Caco-2 (cell line): Measurements from ENCODE around the gene CISTR. TPM values are rescaled to one million over a fixed set of nuclear protein-coding genes. Genes with fewer than 3 reads are reported as not detected.

Experiments used
- BruUV-seq: library from RNA; stranded (reverse); fragments of 400-500 nt; replicated peaks from 2 replicates; lab custom pipeline; 2021; lab: Mats Ljungman, UMichigan
- CTCF ChIA-PET: fragments of 300-600 bp; sonication (Branson Sonifier 250); formaldehyde crosslinking; loops from one replicate; lab custom pipeline; 2022; ENCODE audit warnings: antibody characterized with exemption; lab: Charles Lee
- POLR2A ChIA-PET: fragments of 300-600 bp; sonication (Branson Sonifier 250); formaldehyde crosslinking; loops from one replicate; lab custom pipeline; 2022; ENCODE audit warnings: antibody characterized with exemption; lab: Charles Lee
- DNase-seq, 2 experiments: peaks; one replicate each; pipeline versions ENCODE4 v3.0.0 to v3.0.0-alpha.2; 2020 to 2022
- H3K27me3 ChIP-seq: replicated peaks from 2 replicates; pipeline ENCODE4 v1.6.0; 2011; ENCODE audit warnings: low read length; ENCODE audit not compliant: control insufficient read depth, insufficient read depth
- H3K36me3 ChIP-seq: 2 replicates; pipeline ENCODE4 v1.5.1; 2011; ENCODE audit warnings: low read length; ENCODE audit not compliant: control insufficient read depth, insufficient read depth
- H3K4me1 ChIP-seq: fragments of 250-450 bp; sonication (Bioruptor Pico); 2 replicates; pipeline ENCODE4 v1.5.1; 2020; ENCODE audit warnings: mild to moderate bottlenecking
- H3K4me3 ChIP-seq: 2 replicates; pipeline ENCODE4 v1.5.1; 2011; ENCODE audit warnings: low read depth, mild to moderate bottlenecking, control low read depth, low read length
- H3K9me3 ChIP-seq: fragments of 250-450 bp; sonication (Bioruptor Pico); 2 replicates; pipeline ENCODE4 v1.5.1; 2020; ENCODE audit warnings: mild to moderate bottlenecking, moderate library complexity
- H3K27ac Mint-ChIP-seq: one replicate; pipeline ENCODE4 v1.8.0; 2022; ENCODE audit warnings: mixed read lengths; ENCODE audit not compliant: unreplicated experiment
- H3K27me3 Mint-ChIP-seq: one replicate; pipeline ENCODE4 v1.8.0; 2022; ENCODE audit warnings: mixed read lengths; ENCODE audit not compliant: insufficient read depth, unreplicated experiment
- H3K36me3 Mint-ChIP-seq: one replicate; pipeline ENCODE4 v1.8.0; 2022; ENCODE audit warnings: mild to moderate bottlenecking, mixed read lengths; ENCODE audit not compliant: insufficient read depth, unreplicated experiment
- H3K4me1 Mint-ChIP-seq: one replicate; pipeline ENCODE4 v1.8.0; 2022; ENCODE audit warnings: low read depth, mixed read lengths; ENCODE audit not compliant: unreplicated experiment
- H3K4me3 Mint-ChIP-seq: one replicate; pipeline ENCODE4 v1.8.0; 2022; ENCODE audit warnings: mild to moderate bottlenecking, moderate library complexity, mixed read lengths; ENCODE audit not compliant: unreplicated experiment
- H3K9me3 Mint-ChIP-seq: one replicate; pipeline ENCODE4 v1.8.0; 2022; ENCODE audit warnings: mixed read lengths; ENCODE audit not compliant: unreplicated experiment
- intact Hi-C: fragments of 100-400 bp; cut with micrococcal nuclease; formaldehyde crosslinking; loops from one replicate; pipeline ENCODE4 v1.10.0; 2022; ENCODE audit not compliant: unreplicated experiment
- total RNA-seq: library from RNA; stranded (reverse); gene quantifications from 2 replicates; pipeline ENCODE4 v1.2.3, GENCODE V29; 2022
- TF ChIP-seq, protein P1 (sequence below), 2 experiments: fragments of 200-600 bp in 1 of 2; IDR thresholded peaks; 1 replicate in 1 of 2; 2 replicates in 1 of 2; pipeline versions ENCODE4 v1.5.1 to v1.8.0; 2011 to 2022; ENCODE audit warnings: antibody characterized with exemption in 1 of 2, control low read depth in 1 of 2, inconsistent platforms in 1 of 2, low read depth in 1 of 2, low read length in 1 of 2, mild to moderate bottlenecking in 1 of 2, moderate library complexity in 1 of 2; ENCODE audit not compliant: insufficient read depth in 1 of 2, severe bottlenecking in 1 of 2, unreplicated experiment in 1 of 2

The CISTR gene
- total RNA-seq, 1 experiment from 2014 or later: not detected

DNA sequence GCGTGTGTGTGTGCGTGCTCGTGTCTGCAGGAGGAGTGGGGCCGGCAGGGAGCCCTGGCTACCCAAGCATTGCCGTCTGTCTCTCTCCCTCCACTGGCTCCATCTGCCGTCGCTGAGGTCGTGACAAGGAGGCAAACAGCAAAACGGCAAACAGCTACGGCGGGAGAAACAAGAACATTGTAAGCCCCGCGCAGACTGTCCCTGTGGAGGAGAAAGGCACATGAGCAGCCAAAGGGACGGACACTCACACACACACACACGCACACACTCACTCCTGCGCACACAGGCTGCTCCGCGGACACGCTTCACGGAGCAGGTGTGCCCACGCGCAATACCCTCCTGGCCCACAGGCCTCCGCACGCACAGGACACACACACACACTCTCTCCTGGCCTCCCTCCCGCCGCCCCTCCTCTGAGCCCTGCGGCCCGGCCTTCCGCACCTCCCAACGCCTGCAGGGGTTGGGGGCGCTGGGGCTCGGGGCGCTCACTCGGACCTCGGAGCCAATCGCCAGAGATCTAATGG, 905 bp downstream of the CISTR start:
- Histone ChIP-seq H3K9me3 (no peaks in the 10 kb centered on the region), H3K4me1 (no peaks in the 10 kb centered on the region), H3K4me3 (peak overlapping the region; percentile 45), H3K27me3 (no peaks in the 10 kb centered on the region; the same call in 1 of the 2 replicates), H3K36me3 (no peaks in the 10 kb centered on the region)
- Mint-ChIP-seq H3K36me3 (no peaks in the 10 kb centered on the region), H3K27ac (no peak overlapping the region), H3K9me3 (no peaks in the 10 kb centered on the region), H3K4me3 (no peak overlapping the region), H3K27me3 (peaks cover 16% of the 10 kb centered on the region), H3K4me1 (no peaks in the 10 kb centered on the region)
- ChIA-PET CTCF (interaction anchor here (1.0 kb wide), 1 partner anchor 56 kb away, joined by 3 read pairs; no protein-coding TSS in a partner anchor), POLR2A (no interaction called here)
- TF ChIP-seq, protein P1, sequence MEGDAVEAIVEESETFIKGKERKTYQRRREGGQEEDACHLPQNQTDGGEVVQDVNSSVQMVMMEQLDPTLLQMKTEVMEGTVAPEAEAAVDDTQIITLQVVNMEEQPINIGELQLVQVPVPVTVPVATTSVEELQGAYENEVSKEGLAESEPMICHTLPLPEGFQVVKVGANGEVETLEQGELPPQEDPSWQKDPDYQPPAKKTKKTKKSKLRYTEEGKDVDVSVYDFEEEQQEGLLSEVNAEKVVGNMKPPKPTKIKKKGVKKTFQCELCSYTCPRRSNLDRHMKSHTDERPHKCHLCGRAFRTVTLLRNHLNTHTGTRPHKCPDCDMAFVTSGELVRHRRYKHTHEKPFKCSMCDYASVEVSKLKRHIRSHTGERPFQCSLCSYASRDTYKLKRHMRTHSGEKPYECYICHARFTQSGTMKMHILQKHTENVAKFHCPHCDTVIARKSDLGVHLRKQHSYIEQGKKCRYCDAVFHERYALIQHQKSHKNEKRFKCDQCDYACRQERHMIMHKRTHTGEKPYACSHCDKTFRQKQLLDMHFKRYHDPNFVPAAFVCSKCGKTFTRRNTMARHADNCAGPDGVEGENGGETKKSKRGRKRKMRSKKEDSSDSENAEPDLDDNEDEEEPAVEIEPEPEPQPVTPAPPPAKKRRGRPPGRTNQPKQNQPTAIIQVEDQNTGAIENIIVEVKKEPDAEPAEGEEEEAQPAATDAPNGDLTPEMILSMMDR (IDR thresholded peaks at IDR 0.05; ENCODE audit: insufficient read depth in 1 of 2, low read depth in 1 of 2, low read length in 1 of 2, severe bottlenecking in 1 of 2, unreplicated experiment in 1 of 2): no peak
- intact Hi-C loops: loop anchor here (10.0 kb wide), 1 partner anchor 464 kb away; no protein-coding TSS in a partner anchor
- DNase-seq: peak in 1 of 2 experiments; percentile 17
- no TSS peak for BruUV-seq

DNA sequence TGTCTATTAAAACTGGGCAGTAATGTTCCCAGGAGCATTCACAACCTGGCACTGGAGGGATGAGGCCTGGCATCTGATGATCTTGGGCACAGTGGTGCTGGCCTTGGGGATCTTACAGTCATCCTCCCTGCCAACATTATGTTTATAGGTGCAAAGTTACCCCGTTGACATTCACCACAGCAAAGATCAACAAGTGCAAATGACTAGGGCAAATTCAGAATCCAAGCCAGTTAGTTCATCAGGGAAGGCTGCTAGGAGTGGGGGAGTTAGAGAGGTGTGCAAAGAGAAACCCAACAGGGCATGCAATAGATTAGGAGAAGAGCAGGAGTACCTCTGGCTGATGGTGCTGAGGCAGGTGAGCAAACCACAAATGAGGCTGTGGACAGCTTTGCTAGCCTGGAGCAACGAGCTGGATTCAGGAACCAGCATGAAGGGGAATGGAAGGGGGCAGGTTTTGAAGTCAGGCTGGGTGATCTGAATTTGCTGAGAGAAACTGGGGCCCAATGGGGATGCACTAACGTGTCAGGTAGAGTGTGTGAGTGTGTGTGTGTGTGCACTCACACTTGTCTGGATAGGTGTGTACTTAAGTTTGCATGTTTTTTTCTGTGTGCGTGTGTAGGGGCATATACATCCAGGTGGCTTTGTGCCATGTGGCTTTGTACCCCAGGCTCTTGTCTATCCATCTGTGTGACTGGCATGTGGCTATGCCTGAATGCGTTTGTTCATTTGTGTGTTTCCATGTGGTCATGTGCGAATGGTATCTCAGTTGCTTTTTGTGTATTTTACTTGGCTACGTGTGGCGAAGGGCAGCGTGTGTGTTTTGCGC, 1.6 kb downstream of the CISTR start:
- intact Hi-C loops: loop anchor here (10.0 kb wide), 1 partner anchor 465 kb away; no protein-coding TSS in a partner anchor
- Mint-ChIP-seq H3K36me3 (no peaks in the 10 kb centered on the region), H3K4me1 (no peaks in the 10 kb centered on the region), H3K27ac (no peak overlapping the region), H3K4me3 (no peak overlapping the region), H3K27me3 (peaks cover 16% of the 10 kb centered on the region), H3K9me3 (no peaks in the 10 kb centered on the region)
- POLR2A ChIA-PET: no interaction called here
- Histone ChIP-seq H3K4me3 (no peak overlapping the region), H3K27me3 (no peaks in the 10 kb centered on the region; the same call in 1 of the 2 replicates), H3K4me1 (no peaks in the 10 kb centered on the region), H3K9me3 (no peaks in the 10 kb centered on the region), H3K36me3 (no peaks in the 10 kb centered on the region)
- CTCF ChIA-PET: interaction anchor here (0.5 to 0.7 kb wide), 2 partner anchors 9 to 84 kb away, joined by 3 to 4 read pairs; no protein-coding TSS in a partner anchor
- no peak for DNase-seq
- BruUV-seq: no TSS peak
- TF ChIP-seq, protein P1 (IDR thresholded peaks at IDR 0.05; ENCODE audit: insufficient read depth in 1 of 2, low read depth in 1 of 2, low read length in 1 of 2, severe bottlenecking in 1 of 2, unreplicated experiment in 1 of 2): no peak

DNA sequence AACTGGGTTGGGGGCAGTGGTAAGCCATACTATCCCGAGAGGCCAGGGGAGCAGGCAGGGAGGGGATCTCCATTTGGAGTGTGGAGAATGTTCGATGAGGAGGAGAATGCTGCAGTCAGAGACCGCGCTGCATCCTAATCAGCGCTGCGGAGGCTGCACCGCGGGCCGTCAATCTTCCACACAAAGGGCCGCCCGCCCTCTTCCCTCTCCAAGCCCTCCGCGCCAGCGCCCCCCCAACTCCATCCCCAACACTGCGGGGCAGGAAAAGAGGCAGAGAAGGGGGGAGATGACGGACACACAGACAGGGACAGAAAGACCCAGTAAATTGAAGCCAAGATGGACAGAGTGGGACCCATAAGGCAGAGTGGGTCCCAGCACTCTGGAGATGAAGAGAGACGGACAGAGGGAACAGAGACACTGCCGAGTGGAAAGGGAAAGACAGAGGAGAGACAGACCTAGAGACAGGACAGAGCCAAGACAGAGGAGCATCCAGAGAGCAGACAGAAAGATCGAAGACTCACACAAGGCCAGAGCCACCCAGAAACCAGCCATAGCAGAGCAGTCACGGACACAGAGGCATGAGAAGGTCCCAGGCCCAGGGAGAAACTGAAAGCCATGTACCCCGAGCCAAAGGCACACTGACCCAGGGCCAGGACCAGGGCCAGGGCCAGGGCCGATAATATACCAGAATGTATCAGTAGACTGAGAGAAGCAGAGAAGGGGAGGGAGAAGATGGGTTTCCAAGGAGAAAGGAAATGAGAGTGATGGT, 3.5 kb downstream of the CISTR start:
- intact Hi-C loops: no loop called here
- no peaks in the 10 kb centered on the region for H3K36me3 ChIP-seq
- DNase-seq: no peak
- no peak overlapping the region for H3K4me3 ChIP-seq
- H3K27me3 ChIP-seq: no peaks in the 10 kb centered on the region; the same call in 1 of the 2 replicates
- no peak overlapping the region for H3K4me3 Mint-ChIP-seq
- H3K4me1 ChIP-seq: no peaks in the 10 kb centered on the region
- TF ChIP-seq, protein P1 (IDR thresholded peaks at IDR 0.05; ENCODE audit: insufficient read depth in 1 of 2, low read depth in 1 of 2, low read length in 1 of 2, severe bottlenecking in 1 of 2, unreplicated experiment in 1 of 2): no peak
- ChIA-PET POLR2A (no interaction called here), CTCF (interaction anchor here (6.1 kb wide), 1 partner anchor 46 kb away, joined by 54 read pairs; no protein-coding TSS in a partner anchor)
- BruUV-seq: no TSS peak
- H3K27me3 Mint-ChIP-seq: peaks cover 16% of the 10 kb centered on the region
- no peaks in the 10 kb centered on the region for H3K4me1 Mint-ChIP-seq
- no peaks in the 10 kb centered on the region for H3K9me3 ChIP-seq
- no peak overlapping the region for H3K27ac Mint-ChIP-seq
- no peaks in the 10 kb centered on the region for H3K9me3 Mint-ChIP-seq
- H3K36me3 Mint-ChIP-seq: no peaks in the 10 kb centered on the region
